K562 (cell line): ENCODE measurements around the gene RORB. TPM values are rescaled to one million over a fixed set of nuclear protein-coding genes. Genes with fewer than 3 reads are reported as not detected.

Experiments used
- CTCFL ChIP-seq: IDR thresholded peaks from 2 replicates; pipeline ENCODE4 v1.6.1; 2011; ENCODE audit warnings: borderline replicate concordance, low read depth, mild to moderate bottlenecking, moderate library complexity, low read length; ENCODE audit not compliant: insufficient read depth, poor library complexity, severe bottlenecking
- MLLT1 ChIP-seq, 2 experiments: fragments of 450-650 bp; IDR thresholded peaks; 2 replicates each; pipeline ENCODE4 v1.6.1; 2016
- NFRKB ChIP-seq: fragments of 450-650 bp; IDR thresholded peaks from 2 replicates; pipeline ENCODE4 v1.6.1; 2016; ENCODE audit warnings: low read depth
- RHOXF2B ChIP-seq: fragments of 250-450 bp; sonication (Bioruptor Pico); conservative IDR thresholded peaks from 2 replicates; pipeline ENCODE4 v1.5.1; 2021
- ZNF518B ChIP-seq: fragments of 250-450 bp; sonication (Bioruptor Pico); IDR thresholded peaks from 2 replicates; pipeline ENCODE4 v1.5.0; 2021; ENCODE audit warnings: mild to moderate bottlenecking, moderate library complexity
- polyA plus RNA-seq, 8 experiments: library from polyadenylated mRNA; depleted of rRNA in 4 of 8; stranded (reverse) in 5 of 8; unstranded in 3 of 8; fragments of >200 nt; fragmentation: Nextera tagmentation in 2 of 8; fragmentation: Illumina TruSeq in 1 of 8; extraction: Ambion mirVana in 2 of 8; extraction: Trizol in 1 of 8; gene quantifications; 2 replicates each; pipeline versions ENCODE4 v1.2.1 to v1.2.3, GENCODE V29; 2011 to 2014; ENCODE audit warnings: inconsistent platforms in 1 of 8, missing spikeins in 1 of 8
- total RNA-seq, 7 experiments: library from RNA; depleted of rRNA in 6 of 7; stranded (reverse); fragments of >200 nt in 6 of 7; fragmentation: Illumina TruSeq in 2 of 7; extraction: Trizol in 2 of 7; gene quantifications; 2 replicates each; pipeline versions ENCODE4 v1.2.1 to v1.2.3, GENCODE V29; 2011 to 2021; ENCODE audit warnings: low replicate concordance in 1 of 7

RORB gene
- total and polyA plus RNA-seq, 9 of the 15 experiments (the other 6 are each of a cell fraction or from before 2014, with no cell fraction given) = not detected

- no peak for TF ChIP-seq MLLT1 (IDR thresholded peaks at IDR 0.05)
- no peak for TF ChIP-seq ZNF518B (CRISPR knock-in tag)
- no peak for TF ChIP-seq RHOXF2B (CRISPR knock-in tag)
- no peak for TF ChIP-seq CTCFL
- TF ChIP-seq NFRKB = no peak
- TF ChIP-seq, all 486 proteins: peak for 0
Measured at GRCh38 chr9:74496819-74497747, at the start of gene RORB (continued).
